B cell (primary cell): ENCODE measurements around the gene BCKDK. TPM values are rescaled to one million over a fixed set of nuclear protein-coding genes. Genes with fewer than 3 reads are reported as not detected.

ENCODE experiments used
- ATAC-seq: fragments of 200-7000 bp; cut with Tn5 transposase; one replicate; pipeline ENCODE4 v1.10.0; 2021; ENCODE audit warnings: low read depth, mild to moderate bottlenecking, moderate number of reproducible peaks, moderate library complexity
- CTCF ChIA-PET: fragments of 350-600 bp; sonication (Branson Sonifier 250); formaldehyde crosslinking; loops from one replicate; lab custom pipeline; 2021; ENCODE audit warnings: antibody characterized with exemption, inconsistent platforms; lab: Charles Lee
- POLR2A ChIA-PET: fragments of 350-600 bp; sonication (Branson Sonifier 250); formaldehyde crosslinking; loops from one replicate; lab custom pipeline; 2021; ENCODE audit warnings: antibody characterized with exemption; lab: Charles Lee
- DNase-seq: peaks from one replicate; pipeline ENCODE4 v3.0.0; 2013
- H2AFZ ChIP-seq: 2 replicates; pipeline ENCODE4 v1.6.1; 2012; ENCODE audit warnings: mild to moderate bottlenecking, low read depth, low read length; ENCODE audit not compliant: insufficient read depth, poor library complexity, severe bottlenecking
- H3K27ac ChIP-seq, 2 donors: 1 replicate in 1 of 2; 2 replicates in 1 of 2; pipeline ENCODE4 v1.5.1; 2012 to 2013; ENCODE audit warnings: low read length in 2 of 2, mild to moderate bottlenecking in 2 of 2, moderate library complexity in 1 of 2
- H3K27me3 ChIP-seq, 4 experiments: fragments of 200-600 bp in 1 of 4; sonication (generic) in 1 of 4; replicated peaks in 1 of 4; 1 replicate in 2 of 4; 2 replicates in 2 of 4; pipeline versions ENCODE4 v1.6.1 to v1.7.0; 2013 to 2016; ENCODE audit warnings: low read length in 3 of 4, mild to moderate bottlenecking in 2 of 4, mixed read lengths in 1 of 4, moderate library complexity in 1 of 4; ENCODE audit not compliant: insufficient read depth in 4 of 4, control insufficient read depth in 3 of 4; ENCODE audit errors: control extremely low read depth in 1 of 4
- H3K36me3 ChIP-seq, 2 experiments: replicated peaks in 1 of 2; 1 replicate in 1 of 2; 2 replicates in 1 of 2; pipeline versions ENCODE4 v1.6.1 to v1.7.1; 2013; ENCODE audit warnings: low read length in 1 of 2; ENCODE audit not compliant: insufficient read depth in 2 of 2, control insufficient read depth in 1 of 2; ENCODE audit errors: control extremely low read depth in 1 of 2, extremely low read depth in 1 of 2
- H3K4me1 ChIP-seq, 2 donors: fragments of 200-600 bp in 1 of 2; sonication (generic) in 1 of 2; 1 replicate in 1 of 2; 2 replicates in 1 of 2; pipeline versions ENCODE4 v1.5.1 to v1.6.1; 2013 to 2017; ENCODE audit warnings: low read length in 2 of 2; ENCODE audit not compliant: control insufficient read depth in 2 of 2, insufficient read depth in 2 of 2
- H3K4me2 ChIP-seq: replicated peaks from 2 replicates; pipeline ENCODE3; 2012; ENCODE audit warnings: mild to moderate bottlenecking, low read depth, low read length; ENCODE audit not compliant: poor library complexity, severe bottlenecking
- H3K4me3 ChIP-seq, 5 experiments: fragments of 200-600 bp in 1 of 5; sonication (generic) in 1 of 5; 1 replicate in 3 of 5; 2 replicates in 2 of 5; pipeline versions ENCODE4 v1.5.1 to v1.7.0; 2011 to 2016; ENCODE audit warnings: low read length in 4 of 5, mild to moderate bottlenecking in 4 of 5, low read depth in 2 of 5, control low read depth in 1 of 5, moderate library complexity in 1 of 5; ENCODE audit not compliant: insufficient read depth in 1 of 5; ENCODE audit errors: control extremely low read depth in 1 of 5, extremely low read depth in 1 of 5
- H3K79me2 ChIP-seq: fragments of 200-600 bp; sonication (generic); one replicate; pipeline ENCODE4 v1.6.0; 2016; ENCODE audit warnings: low read length; ENCODE audit not compliant: control insufficient read depth, insufficient read depth
- H3K9ac ChIP-seq: fragments of 200-600 bp; sonication (generic); 2 replicates; pipeline ENCODE4 v1.6.1; 2017; ENCODE audit warnings: mild to moderate bottlenecking, low read length, moderate library complexity
- H3K9me3 ChIP-seq, 3 donors: one replicate each; pipeline versions ENCODE4 v1.6.1 to v1.7.1; 2013; ENCODE audit warnings: low read length in 2 of 3; ENCODE audit not compliant: control insufficient read depth in 2 of 3, insufficient read depth in 1 of 3; ENCODE audit errors: control extremely low read depth in 1 of 3
- H4K20me1 ChIP-seq: 2 replicates; pipeline ENCODE4 v1.6.0; 2012; ENCODE audit warnings: mild to moderate bottlenecking, low read length; ENCODE audit not compliant: insufficient read depth, control insufficient read depth, poor library complexity, severe bottlenecking
- H3K27ac Mint-ChIP-seq: one replicate; pipeline ENCODE4 v1.8.0; 2021; ENCODE audit warnings: mixed read lengths
- H3K27me3 Mint-ChIP-seq: one replicate; pipeline ENCODE4 v1.8.0; 2021; ENCODE audit warnings: mixed read lengths
- H3K4me1 Mint-ChIP-seq: one replicate; pipeline ENCODE4 v1.8.0; 2021; ENCODE audit warnings: mixed read lengths
- H3K4me3 Mint-ChIP-seq: one replicate; pipeline ENCODE4 v1.8.0; 2021; ENCODE audit warnings: mixed read lengths
- H3K9me3 Mint-ChIP-seq: one replicate; pipeline ENCODE4 v1.8.0; 2022; ENCODE audit warnings: mixed read lengths; ENCODE audit not compliant: insufficient read depth
- CTCF ChIP-seq: fragments of 200-600 bp; IDR thresholded peaks from one replicate; pipeline ENCODE4 v1.8.0; 2022; ENCODE audit warnings: antibody characterized with exemption, mild to moderate bottlenecking
- EZH2 ChIP-seq: IDR thresholded peaks from 2 replicates; pipeline ENCODE4 v1.6.1; 2012; ENCODE audit warnings: borderline replicate concordance, low read depth, mild to moderate bottlenecking, moderate library complexity, low read length; ENCODE audit not compliant: insufficient read depth, poor library complexity, severe bottlenecking
- WGBS: methylation state at CpG from one replicate; pipeline ENCODE4 v1.1.5; 2013; ENCODE audit warnings: missing lambda C conversion rate; ENCODE audit not compliant: insufficient coverage; 5-methylcytosine and 5-hydroxymethylcytosine counted together
- intact Hi-C: fragments of 100-400 bp; cut with micrococcal nuclease; formaldehyde crosslinking; loops from one replicate; pipeline ENCODE4 v1.10.0; 2022
- polyA plus RNA-seq: library from polyadenylated mRNA; depleted of rRNA; stranded (reverse); fragments of >200 nt; gene quantifications from 2 replicates; pipeline ENCODE4 v1.2.3, GENCODE V29; 2012
- total RNA-seq, 2 donors: library from RNA; stranded (reverse); fragments of 120-200 nt in 1 of 2; gene quantifications; 1 replicate in 1 of 2; 2 replicates in 1 of 2; pipeline versions ENCODE4 v1.2.3 to v1.2.4, GENCODE V29; 2013 to 2022

Gene BCKDK
- total and polyA plus RNA-seq, 2 donors (not counting 1 experiment from before 2014, with no cell fraction given) = 24.7 to 27.6 TPM

- no peaks in the 10 kb centered on the region for H3K9me3 Mint-ChIP-seq
- Histone ChIP-seq H3K27me3 (no peaks in the 10 kb centered on the region), H3K9me3 (no peaks in the 10 kb centered on the region), H3K9ac (no peak overlapping the region), H4K20me1 (peaks cover 4% of the 10 kb centered on the region), H3K36me3 (peaks cover 0 to 26% of the 10 kb centered on the region in 2 experiments), H2AFZ (peak overlapping the region; percentile 92), H3K4me1 (peaks cover 7 to 18% of the 10 kb centered on the region in 2 donors), H3K27ac (no peak overlapping the region), H3K4me2 (peak overlapping the region; percentile 100), H3K4me3 (no peak overlapping the region), H3K79me2 (peaks cover 10% of the 10 kb centered on the region)
- ChIA-PET CTCF (interaction anchor here (1.0 to 1.2 kb wide), 3 partner anchors 10 to 35 kb away, joined by 3 to 4 read pairs (median 3); partner anchors contain the start of gene KAT8), POLR2A (interaction anchor here (1.1 kb wide), 1 partner anchor 10 kb away, joined by 3 read pairs; the partner anchor contains the start of gene KAT8)
- peaks cover 21% of the 10 kb centered on the region for H3K4me1 Mint-ChIP-seq
- 78% methylated on average over 6 of the region's 6 CpGs for WGBS
- H3K4me3 Mint-ChIP-seq = peak overlapping the region; percentile 91
- no peak for ATAC-seq
- no peak for DNase-seq
- H3K27ac Mint-ChIP-seq = peak overlapping the region; percentile 82
- intact Hi-C loops = loop anchor here (10.0 kb wide), 1 partner anchor 77 kb away; the partner anchor contains the start of gene FUS
- no peaks in the 10 kb centered on the region for H3K27me3 Mint-ChIP-seq
- TF ChIP-seq EZH2 (no peak), CTCF (no peak)
Observed at GRCh38 chr16:31107465-31107867, 720 bp upstream of the BCKDK start.

- Histone ChIP-seq H3K9me3 (no peaks in the 10 kb centered on the region), H3K9ac (peak overlapping the region; percentile 89), H4K20me1 (peaks cover 5% of the 10 kb centered on the region), H3K4me2 (peak overlapping the region; percentile 100), H2AFZ (peak overlapping the region; percentile 92), H3K79me2 (peaks cover 10% of the 10 kb centered on the region), H3K27ac (peak overlapping the region in 1 of 2 donors; percentile 72), H3K27me3 (no peaks in the 10 kb centered on the region), H3K4me3 (peak overlapping the region; percentile 41 to 82 (median 78)), H3K4me1 (peaks cover 7 to 18% of the 10 kb centered on the region in 2 donors), H3K36me3 (peaks cover 1 to 31% of the 10 kb centered on the region in 2 experiments)
- TF ChIP-seq EZH2 (no peak), CTCF (no peak)
- Mint-ChIP-seq H3K4me1 (peaks cover 21% of the 10 kb centered on the region), H3K4me3 (peak overlapping the region; percentile 86), H3K9me3 (no peaks in the 10 kb centered on the region), H3K27me3 (no peaks in the 10 kb centered on the region), H3K27ac (peak overlapping the region; percentile 63)
- intact Hi-C loops = loop anchor here (2.0 to 10.0 kb wide), 5 partner anchors 14 to 76 kb away; partner anchors contain the start of genes FUS, STX4, VKORC1 and ZNF646
- no peak for ATAC-seq
- 68% methylated on average over 25 of the region's 57 CpGs for WGBS
- ChIA-PET POLR2A (no interaction called here), CTCF (no interaction called here)
- DNase-seq = no peak
Observed at GRCh38 chr16:31108794-31109558, 790 bp downstream of the BCKDK start.
